ENCODE measurements around the gene TEX54. TPM values are rescaled to one million over a fixed set of nuclear protein-coding genes. Genes with fewer than 3 reads are reported as not detected.
"Not testable (repeated sequence)": the region's sequence is repeated elsewhere in the genome, so short reads cannot be mapped to it uniquely, and the experiment has no call there.

Gene TEX54
- total and polyA plus RNA-seq, 2 donors = 1.3 TPM; not detected in 1

DNA sequence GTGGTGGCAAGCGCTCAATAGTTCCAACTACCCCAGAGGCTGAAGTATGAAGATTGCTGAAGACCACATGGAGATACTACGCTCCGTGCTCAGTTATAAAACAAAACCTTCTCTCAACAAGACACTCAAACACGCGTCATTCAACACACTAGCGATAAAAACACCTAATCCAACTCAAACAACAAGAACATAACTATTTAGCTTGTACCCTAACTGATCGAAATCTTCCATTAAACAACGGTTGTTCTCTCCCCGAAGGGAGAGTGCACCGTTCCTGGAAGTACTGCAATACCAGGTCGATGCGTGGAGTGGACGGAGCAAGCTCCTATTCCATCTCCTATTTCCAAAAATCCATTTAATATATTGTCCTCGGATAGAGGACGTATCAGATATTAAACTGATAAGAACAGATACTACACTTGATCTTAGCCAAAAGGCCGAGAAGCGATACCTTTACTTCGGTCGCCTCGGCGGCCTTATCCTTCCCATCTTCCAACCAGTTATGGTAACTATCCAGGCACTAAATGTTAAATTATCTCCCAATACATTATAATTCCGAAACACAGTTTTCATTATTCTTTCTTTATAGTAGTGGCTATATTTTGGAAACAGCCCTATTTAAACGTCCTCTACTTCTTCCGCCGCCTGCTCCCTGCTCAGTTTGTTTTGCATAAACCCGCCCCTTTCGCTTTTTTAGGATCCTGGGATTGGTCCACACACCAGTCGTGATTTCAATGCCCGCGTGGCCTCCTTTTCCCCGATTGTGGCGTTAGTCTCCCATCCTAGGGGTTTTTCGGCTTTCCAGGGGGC lies 8.9 kb upstream of the TEX54 start:
- Histone ChIP-seq H3K4me1 (ENCODE audit: control insufficient read depth in 2 of 2, insufficient read depth in 2 of 2, low read length in 2 of 2) (peaks cover 9 to 27% of the 10 kb centered on the region in 2 donors), H3K4me3 (ENCODE audit: low read length in 2 of 2) (peak overlapping the region; percentile 70 to 85), H3K27ac (ENCODE audit: low read depth in 1 of 2, low read length in 1 of 2) (peak overlapping the region; percentile 98 to 99), H3K27me3 (ENCODE audit: control insufficient read depth in 2 of 2, insufficient read depth in 1 of 2, low read length in 1 of 2) (no peaks in the 10 kb centered on the region), H3K36me3 (ENCODE audit: control insufficient read depth in 2 of 2, insufficient read depth in 2 of 2, low read length in 1 of 2) (peaks cover 0 to 2% of the 10 kb centered on the region in 2 donors), H3K9me3 (ENCODE audit: control insufficient read depth in 2 of 2, insufficient read depth in 1 of 2, low read length in 1 of 2) (no peaks in the 10 kb centered on the region)
- DNase-seq (ENCODE audit: low read depth in 6 of 9, low spot score in 9 of 9) = peak; percentile 79 to 97 (median 90)
- WGBS = under 1% methylated on average over 33 of the region's 33 CpGs

DNA sequence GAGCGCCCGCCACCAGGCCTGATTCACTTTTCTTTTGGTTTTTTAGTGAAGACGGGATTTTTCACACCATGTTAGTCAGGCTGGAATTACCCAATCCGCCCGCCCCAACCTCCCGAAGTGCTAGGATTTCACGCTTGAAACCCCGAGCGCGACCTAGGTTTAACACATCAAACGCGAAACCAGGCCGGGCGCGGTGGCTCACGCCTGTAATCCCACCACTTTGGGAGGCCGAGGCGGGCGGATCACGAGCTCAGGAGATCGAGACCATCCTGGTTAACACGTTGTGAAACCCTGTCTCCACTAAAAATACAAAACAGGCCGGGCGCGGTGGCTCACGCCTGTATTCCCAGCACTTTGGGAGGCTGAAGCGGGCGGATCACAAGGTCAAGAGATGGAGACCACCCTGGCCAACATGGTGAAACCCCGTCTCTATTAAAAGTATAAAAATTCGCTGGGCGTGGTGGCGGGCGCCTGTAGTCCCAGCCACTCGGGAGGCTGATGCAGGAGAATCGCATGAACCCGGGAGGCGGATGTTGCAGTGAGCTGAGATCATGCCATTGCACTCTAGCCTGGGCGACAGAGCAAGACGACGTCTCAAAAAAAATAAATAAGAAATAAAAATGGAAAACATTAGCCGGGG lies 8.2 kb upstream of the TEX54 start:
- H3K27ac ChIP-seq (ENCODE audit: low read depth in 1 of 2, low read length in 1 of 2) = peak overlapping the region; percentile 98 to 99
- WGBS = under 1% methylated on average over 41 of the region's 41 CpGs
- H3K36me3 ChIP-seq (ENCODE audit: control insufficient read depth in 2 of 2, insufficient read depth in 2 of 2, low read length in 1 of 2); H3K27me3 ChIP-seq (ENCODE audit: control insufficient read depth in 2 of 2, insufficient read depth in 1 of 2, low read length in 1 of 2); H3K9me3 ChIP-seq (ENCODE audit: control insufficient read depth in 2 of 2, insufficient read depth in 1 of 2, low read length in 1 of 2): not testable (repeated sequence)
- H3K4me3 ChIP-seq (ENCODE audit: low read length in 2 of 2) = peak overlapping the region; percentile 70 to 85
- DNase-seq (ENCODE audit: low read depth in 6 of 9, low spot score in 9 of 9) = peak in 3 of 9 donors; percentile 38 to 67 (median 56)
- peaks cover 9 to 27% of the 10 kb centered on the region in 2 donors for H3K4me1 ChIP-seq (ENCODE audit: control insufficient read depth in 2 of 2, insufficient read depth in 2 of 2, low read length in 2 of 2)

DNA sequence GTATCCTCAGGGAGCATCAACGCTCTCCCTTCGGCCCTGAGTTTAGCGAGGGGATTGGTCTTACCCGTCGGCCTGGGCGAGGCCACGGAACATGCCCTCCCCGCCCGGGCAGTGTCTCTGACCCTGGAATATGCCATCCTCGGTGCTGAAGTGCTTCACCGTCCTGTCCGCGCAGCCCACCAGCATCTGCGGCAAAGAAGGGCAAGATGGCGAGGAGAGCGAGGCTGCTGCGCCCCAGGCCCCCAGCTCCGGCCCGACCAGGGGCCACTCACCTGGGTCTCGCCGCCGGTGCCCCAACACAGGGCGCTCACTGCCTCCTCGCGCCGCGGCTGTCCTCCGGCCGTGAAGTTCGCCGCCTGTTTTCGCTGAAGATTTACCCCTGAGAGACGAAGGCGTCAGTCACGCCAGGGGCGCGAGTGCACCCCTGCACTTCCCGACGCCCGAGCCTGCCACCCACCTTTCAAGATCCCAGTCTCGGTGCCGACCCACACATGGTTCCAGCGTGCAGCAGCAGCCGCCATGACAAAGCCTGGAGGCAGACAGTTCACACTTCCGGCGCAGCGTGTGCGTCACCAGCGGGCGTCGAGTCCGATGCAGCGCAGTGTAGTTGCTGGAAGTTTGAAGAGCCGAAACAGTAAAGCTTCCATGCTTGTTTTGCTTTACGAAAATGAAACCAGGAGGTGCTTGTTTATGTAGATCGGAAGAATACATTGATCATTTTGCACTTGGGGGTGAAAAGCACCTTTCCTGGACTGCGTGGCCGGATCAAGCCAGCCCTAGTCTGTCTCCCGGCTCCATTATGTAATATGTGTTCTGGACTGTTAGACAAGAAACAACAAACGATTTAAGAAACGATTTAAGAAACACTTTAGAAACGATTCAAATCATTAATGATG lies 6.7 kb upstream of the TEX54 start, which contains the start of gene WDR74:
WDR74 (minus strand) TSS at position 541 of the 896 bp plus-strand sequence; CDS start at position 521, 20 bp downstream.
- H3K4me1 ChIP-seq (ENCODE audit: control insufficient read depth in 2 of 2, insufficient read depth in 2 of 2, low read length in 2 of 2) = peaks cover 9 to 27% of the 10 kb centered on the region in 2 donors
- no peaks in the 10 kb centered on the region for H3K27me3 ChIP-seq (ENCODE audit: control insufficient read depth in 2 of 2, insufficient read depth in 1 of 2, low read length in 1 of 2)
- H3K27ac ChIP-seq (ENCODE audit: low read depth in 1 of 2, low read length in 1 of 2) = peak within 1 kb of the TSS; percentile 98 to 99
- peak; percentile 86 to 97 (median 93) for DNase-seq (ENCODE audit: low read depth in 6 of 9, low spot score in 9 of 9)
- WGBS = under 1% methylated on average over 62 of the region's 62 CpGs
- H3K9me3 ChIP-seq (ENCODE audit: control insufficient read depth in 2 of 2, insufficient read depth in 1 of 2, low read length in 1 of 2) = no peaks in the 10 kb centered on the region
- H3K36me3 ChIP-seq (ENCODE audit: control insufficient read depth in 2 of 2, insufficient read depth in 2 of 2, low read length in 1 of 2) = peaks cover 15 to 23% of the 10 kb centered on the region in 2 donors
- H3K4me3 ChIP-seq (ENCODE audit: low read length in 2 of 2) = peak within 1 kb of the TSS; percentile 70 to 85

DNA sequence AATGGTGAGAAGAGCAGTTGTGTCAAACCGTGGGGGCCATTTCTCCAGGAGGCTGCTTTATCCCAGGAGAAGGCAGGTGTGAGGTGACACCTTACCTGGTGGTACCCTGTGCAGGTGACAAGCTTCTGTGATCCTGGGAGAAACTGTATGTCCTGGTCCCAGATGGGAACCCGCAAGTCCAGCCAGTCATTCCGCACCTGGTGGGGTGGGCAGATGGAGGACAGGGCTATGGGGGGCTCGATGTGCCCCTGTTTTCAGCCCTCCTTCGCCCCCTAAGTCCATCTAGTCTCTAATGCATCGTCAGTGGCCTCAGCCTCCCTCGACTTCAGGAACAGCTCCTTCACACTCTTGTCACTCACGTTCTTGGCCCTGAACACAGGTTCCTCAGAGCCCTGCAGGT lies 2.7 kb upstream of the TEX54 start:
- H3K4me3 ChIP-seq (ENCODE audit: low read length in 2 of 2) = no peak overlapping the region
- WGBS = 92% methylated on average over 8 of the region's 8 CpGs
- peaks cover 24 to 34% of the 10 kb centered on the region in 2 donors for H3K36me3 ChIP-seq (ENCODE audit: control insufficient read depth in 2 of 2, insufficient read depth in 2 of 2, low read length in 1 of 2)
- H3K27me3 ChIP-seq (ENCODE audit: control insufficient read depth in 2 of 2, insufficient read depth in 1 of 2, low read length in 1 of 2) = no peaks in the 10 kb centered on the region
- peaks cover 18 to 27% of the 10 kb centered on the region in 2 donors for H3K4me1 ChIP-seq (ENCODE audit: control insufficient read depth in 2 of 2, insufficient read depth in 2 of 2, low read length in 2 of 2)
- H3K27ac ChIP-seq (ENCODE audit: low read depth in 1 of 2, low read length in 1 of 2) = no peak overlapping the region
- no peak for DNase-seq (ENCODE audit: low read depth in 6 of 9, low spot score in 9 of 9)
- H3K9me3 ChIP-seq (ENCODE audit: control insufficient read depth in 2 of 2, insufficient read depth in 1 of 2, low read length in 1 of 2) = no peaks in the 10 kb centered on the region

DNA sequence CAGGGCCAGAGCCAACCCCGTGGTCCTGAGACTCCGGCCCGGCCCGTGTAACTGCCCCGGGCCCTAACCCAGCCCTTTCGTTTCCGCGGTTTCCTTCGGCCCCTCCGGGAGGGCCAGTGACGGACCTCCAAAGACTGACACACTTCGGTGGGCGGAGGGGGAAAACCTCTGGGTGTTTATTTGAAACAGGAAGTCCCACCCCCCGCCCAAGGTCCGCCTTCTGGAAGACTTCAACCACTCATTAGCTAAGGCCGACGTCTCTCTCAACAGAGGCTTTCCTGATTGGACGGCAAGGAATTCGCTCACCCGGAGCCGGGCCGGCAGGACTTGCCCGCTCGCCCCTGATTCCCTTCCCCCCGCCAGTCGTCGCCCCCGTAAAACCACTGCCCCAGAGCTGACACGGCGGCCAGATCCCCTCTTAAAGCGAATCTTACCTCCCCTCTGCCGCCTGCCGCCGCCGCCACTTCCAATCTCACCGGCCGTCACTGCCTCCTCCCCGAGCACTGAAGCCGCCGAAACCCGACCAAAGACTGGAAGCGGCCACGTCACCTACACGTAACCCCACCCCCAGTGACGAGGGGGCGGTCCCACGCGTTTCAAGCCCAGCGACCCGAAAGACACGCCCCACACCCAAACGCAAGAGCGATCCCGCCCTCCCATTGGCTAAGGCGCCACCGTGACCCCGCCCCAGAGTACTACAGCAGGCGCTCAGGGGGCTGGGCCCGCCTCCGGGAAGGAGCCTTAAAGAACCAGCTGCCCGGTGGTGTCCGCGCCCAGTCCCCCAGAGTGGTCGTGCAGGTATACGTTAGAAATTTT lies 913 bp downstream of the TEX54 start, which contains the start of gene STX5:
STX5 (minus strand) TSS at position 532 of the 816 bp plus-strand sequence. CDS start 808 bp downstream, outside the sequence.
- Histone ChIP-seq H3K9me3 (ENCODE audit: control insufficient read depth in 2 of 2, insufficient read depth in 1 of 2, low read length in 1 of 2) (no peaks in the 10 kb centered on the region), H3K36me3 (ENCODE audit: control insufficient read depth in 2 of 2, insufficient read depth in 2 of 2, low read length in 1 of 2) (peaks cover 32 to 46% of the 10 kb centered on the region in 2 donors), H3K4me1 (ENCODE audit: control insufficient read depth in 2 of 2, insufficient read depth in 2 of 2, low read length in 2 of 2) (peaks cover 15 to 20% of the 10 kb centered on the region in 2 donors)

DNA sequence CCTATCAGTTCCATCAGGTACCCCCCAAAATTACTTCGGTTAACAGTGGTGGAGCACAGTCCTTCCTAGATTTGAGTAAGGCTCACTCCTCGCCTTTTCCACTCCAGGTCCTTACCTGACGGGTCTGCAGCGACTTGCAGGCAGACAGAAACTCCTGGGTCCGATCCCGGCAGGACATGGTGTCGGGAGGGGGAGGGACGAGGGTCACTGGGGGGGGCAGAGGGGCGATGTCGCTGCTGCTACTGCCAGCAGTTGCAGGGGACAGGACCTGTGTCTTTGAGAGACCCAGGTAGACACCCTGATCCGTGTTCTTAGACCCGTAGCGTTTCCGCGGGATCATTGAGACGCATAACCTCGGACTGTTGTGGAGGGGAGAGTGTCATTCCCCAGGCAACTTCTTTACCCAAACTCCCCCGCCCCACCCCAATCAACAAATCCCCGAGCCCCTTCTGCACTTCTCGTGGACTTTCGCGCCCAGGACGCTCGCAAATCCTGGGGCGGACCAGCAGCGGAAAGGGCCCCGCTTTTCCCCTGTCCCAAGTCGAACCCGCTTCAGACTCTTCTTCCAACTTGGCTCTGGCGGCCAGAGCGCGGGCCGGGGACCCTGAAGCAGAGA lies 1.6 kb downstream of the TEX54 start:
- H3K9me3 ChIP-seq (ENCODE audit: control insufficient read depth in 2 of 2, insufficient read depth in 1 of 2, low read length in 1 of 2) = no peaks in the 10 kb centered on the region
- peak in 1 of 9 donors; percentile 22 for DNase-seq (ENCODE audit: low read depth in 6 of 9, low spot score in 9 of 9)
- H3K27ac ChIP-seq (ENCODE audit: low read depth in 1 of 2, low read length in 1 of 2) = peak overlapping the region; percentile 94 to 95
- H3K4me3 ChIP-seq (ENCODE audit: low read length in 2 of 2) = peak overlapping the region; percentile 74 to 98
- H3K36me3 ChIP-seq (ENCODE audit: control insufficient read depth in 2 of 2, insufficient read depth in 2 of 2, low read length in 1 of 2) = peaks cover 34 to 39% of the 10 kb centered on the region in 2 donors
- peaks cover 15 to 20% of the 10 kb centered on the region in 2 donors for H3K4me1 ChIP-seq (ENCODE audit: control insufficient read depth in 2 of 2, insufficient read depth in 2 of 2, low read length in 2 of 2)
- 1% methylated on average over 33 of the region's 33 CpGs for WGBS
- no peaks in the 10 kb centered on the region for H3K27me3 ChIP-seq (ENCODE audit: control insufficient read depth in 2 of 2, insufficient read depth in 1 of 2, low read length in 1 of 2)

More for the DNA sequence above, 913 bp downstream of the TEX54 start, which contains the start of gene STX5:
- peak within 1 kb of the TSS; percentile 74 to 98 for H3K4me3 ChIP-seq (ENCODE audit: low read length in 2 of 2)
- no peaks in the 10 kb centered on the region for H3K27me3 ChIP-seq (ENCODE audit: control insufficient read depth in 2 of 2, insufficient read depth in 1 of 2, low read length in 1 of 2)
- DNase-seq (ENCODE audit: low read depth in 6 of 9, low spot score in 9 of 9) = peak; percentile 98 to 100 (median 99)
- peak within 1 kb of the TSS; percentile 95 to 99 for H3K27ac ChIP-seq (ENCODE audit: low read depth in 1 of 2, low read length in 1 of 2)
- under 1% methylated on average over 65 of the region's 65 CpGs for WGBS

DNA sequence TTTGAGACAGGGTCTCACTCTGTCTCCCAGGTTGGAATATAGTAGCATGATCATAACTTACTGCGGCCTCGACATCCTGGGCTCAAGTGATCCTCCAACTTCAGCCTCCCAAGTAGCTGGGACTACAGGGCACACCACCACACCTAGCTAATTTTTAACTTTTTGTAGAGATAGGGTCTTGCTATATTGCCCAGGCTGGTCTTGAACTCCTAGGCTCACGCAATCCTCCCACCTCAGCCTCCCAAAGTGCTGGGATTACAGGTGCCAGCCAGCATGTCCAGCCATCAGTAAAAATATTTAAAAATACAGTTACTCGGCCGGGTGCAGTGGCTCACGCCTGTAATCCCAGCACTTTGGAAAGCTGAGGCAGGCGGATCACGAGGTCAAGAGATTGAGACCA lies 4.5 kb downstream of the TEX54 start:
- not testable (repeated sequence) for H3K27ac ChIP-seq (ENCODE audit: low read depth in 1 of 2, low read length in 1 of 2); DNase-seq (ENCODE audit: low read depth in 6 of 9, low spot score in 9 of 9); H3K9me3 ChIP-seq (ENCODE audit: control insufficient read depth in 2 of 2, insufficient read depth in 1 of 2, low read length in 1 of 2); H3K27me3 ChIP-seq (ENCODE audit: control insufficient read depth in 2 of 2, insufficient read depth in 1 of 2, low read length in 1 of 2); H3K4me3 ChIP-seq (ENCODE audit: low read length in 2 of 2)
- Histone ChIP-seq H3K36me3 (ENCODE audit: control insufficient read depth in 2 of 2, insufficient read depth in 2 of 2, low read length in 1 of 2) (peaks cover 39% of the 10 kb centered on the region in 2 donors), H3K4me1 (ENCODE audit: control insufficient read depth in 2 of 2, insufficient read depth in 2 of 2, low read length in 2 of 2) (peaks cover 15 to 18% of the 10 kb centered on the region in 2 donors)
- 98% methylated on average over 8 of the region's 8 CpGs for WGBS
